ENCODE results near the gene CEP63. TPM values are rescaled to one million over a fixed set of nuclear protein-coding genes. Genes with fewer than 3 reads are reported as not detected.

Gene CEP63
- total RNA-seq, 1 donor from 2014 or later = 16.8 TPM

DNA sequence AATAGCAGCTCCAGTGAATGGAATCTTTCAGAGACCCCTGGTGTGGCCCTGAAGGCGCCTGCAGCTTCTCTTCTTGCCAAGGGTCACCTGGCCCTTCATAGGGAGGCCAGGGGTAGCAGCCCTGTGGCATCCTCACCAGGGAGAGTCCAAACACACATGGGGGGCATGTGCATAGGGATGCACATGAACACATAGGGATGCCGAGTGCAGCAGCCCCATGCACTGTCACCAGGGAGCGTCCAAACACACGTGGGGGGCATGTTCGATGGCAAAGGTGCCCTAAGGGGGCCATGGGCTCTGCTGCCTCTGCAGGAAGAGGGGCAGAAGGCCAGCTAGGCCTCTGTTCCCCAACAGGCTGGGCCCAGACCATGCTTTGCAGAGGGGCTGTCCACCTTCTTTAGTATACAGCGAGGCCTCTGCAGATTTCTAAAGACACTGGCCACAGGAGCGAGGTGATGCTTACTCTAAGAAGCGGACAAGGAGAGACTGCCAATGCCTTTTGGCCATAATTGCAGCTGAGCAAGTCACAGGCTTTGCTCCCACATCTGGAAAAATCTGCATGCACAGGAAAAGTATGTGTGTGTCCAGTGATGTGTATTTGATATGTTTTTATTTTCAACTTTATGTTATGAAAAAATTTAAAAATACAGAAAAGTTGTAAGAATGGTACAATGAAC, 21.0 kb upstream of the CEP63 start:
- H3K4me3 Mint-ChIP-seq (ENCODE audit: unreplicated experiment) = no peak overlapping the region
- no peak overlapping the region for H3K27ac Mint-ChIP-seq (ENCODE audit: unreplicated experiment)
- DNase-seq (ENCODE audit: low spot score) = no peak
- peaks cover 31% of the 10 kb centered on the region for H3K4me1 Mint-ChIP-seq (ENCODE audit: unreplicated experiment)
- TF ChIP-seq, protein P1, sequence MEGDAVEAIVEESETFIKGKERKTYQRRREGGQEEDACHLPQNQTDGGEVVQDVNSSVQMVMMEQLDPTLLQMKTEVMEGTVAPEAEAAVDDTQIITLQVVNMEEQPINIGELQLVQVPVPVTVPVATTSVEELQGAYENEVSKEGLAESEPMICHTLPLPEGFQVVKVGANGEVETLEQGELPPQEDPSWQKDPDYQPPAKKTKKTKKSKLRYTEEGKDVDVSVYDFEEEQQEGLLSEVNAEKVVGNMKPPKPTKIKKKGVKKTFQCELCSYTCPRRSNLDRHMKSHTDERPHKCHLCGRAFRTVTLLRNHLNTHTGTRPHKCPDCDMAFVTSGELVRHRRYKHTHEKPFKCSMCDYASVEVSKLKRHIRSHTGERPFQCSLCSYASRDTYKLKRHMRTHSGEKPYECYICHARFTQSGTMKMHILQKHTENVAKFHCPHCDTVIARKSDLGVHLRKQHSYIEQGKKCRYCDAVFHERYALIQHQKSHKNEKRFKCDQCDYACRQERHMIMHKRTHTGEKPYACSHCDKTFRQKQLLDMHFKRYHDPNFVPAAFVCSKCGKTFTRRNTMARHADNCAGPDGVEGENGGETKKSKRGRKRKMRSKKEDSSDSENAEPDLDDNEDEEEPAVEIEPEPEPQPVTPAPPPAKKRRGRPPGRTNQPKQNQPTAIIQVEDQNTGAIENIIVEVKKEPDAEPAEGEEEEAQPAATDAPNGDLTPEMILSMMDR (IDR thresholded peaks at IDR 0.05; ENCODE audit: unreplicated experiment) = no peak
- H3K9me3 Mint-ChIP-seq (ENCODE audit: unreplicated experiment) = no peaks in the 10 kb centered on the region
- no peaks in the 10 kb centered on the region for H3K36me3 Mint-ChIP-seq (ENCODE audit: low read depth, unreplicated experiment)
- H3K27me3 Mint-ChIP-seq (ENCODE audit: unreplicated experiment) = peaks cover 1% of the 10 kb centered on the region

DNA sequence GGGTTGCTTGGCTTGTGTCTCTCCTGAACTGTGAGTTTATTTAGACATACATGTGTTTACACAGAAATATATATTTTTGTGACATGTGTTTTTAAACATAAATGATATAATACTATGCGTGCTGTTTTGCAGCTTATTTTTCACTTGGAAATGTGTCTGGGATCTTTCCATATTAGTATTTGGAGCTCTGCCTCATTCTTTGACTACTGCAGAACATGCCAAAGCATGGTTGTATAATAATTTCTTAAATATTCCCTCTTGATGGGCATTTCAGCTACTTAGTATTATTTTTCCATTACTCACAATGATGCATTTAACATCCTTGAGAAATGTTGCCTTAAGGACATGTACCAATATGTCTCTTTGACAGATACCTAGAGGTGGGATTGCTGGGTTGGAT, 19.5 kb upstream of the CEP63 start:
- Mint-ChIP-seq H3K36me3 (ENCODE audit: low read depth, unreplicated experiment) (no peaks in the 10 kb centered on the region), H3K27me3 (ENCODE audit: unreplicated experiment) (peaks cover 1% of the 10 kb centered on the region), H3K9me3 (ENCODE audit: unreplicated experiment) (no peaks in the 10 kb centered on the region), H3K4me1 (ENCODE audit: unreplicated experiment) (peaks cover 28% of the 10 kb centered on the region), H3K27ac (ENCODE audit: unreplicated experiment) (no peak overlapping the region), H3K4me3 (ENCODE audit: unreplicated experiment) (no peak overlapping the region)
- DNase-seq (ENCODE audit: low spot score) = no peak
- TF ChIP-seq, protein P1 (IDR thresholded peaks at IDR 0.05; ENCODE audit: unreplicated experiment) = no peak

DNA sequence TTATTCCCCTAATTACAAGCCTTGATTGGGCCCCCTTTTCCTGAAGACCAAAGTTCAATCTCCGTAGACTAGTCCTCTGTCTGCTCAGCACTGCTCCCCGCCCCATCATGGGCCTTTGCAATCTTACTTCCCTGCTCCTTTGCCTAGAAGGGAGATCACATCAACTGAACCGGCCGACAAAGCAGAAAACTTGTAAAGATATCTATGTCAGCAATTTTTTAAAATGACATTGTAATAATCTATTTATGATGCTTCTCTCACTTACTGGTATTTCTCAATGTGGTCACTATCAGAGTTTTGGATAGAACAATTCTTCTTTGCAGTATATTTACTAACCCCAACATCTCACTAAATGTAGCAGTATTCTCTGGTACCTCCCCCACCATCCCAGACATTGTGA, 17.3 kb upstream of the CEP63 start:
- TF ChIP-seq, protein P1 (IDR thresholded peaks at IDR 0.05; ENCODE audit: unreplicated experiment) = no peak
- Mint-ChIP-seq H3K27me3 (ENCODE audit: unreplicated experiment) (peaks cover 1% of the 10 kb centered on the region), H3K4me1 (ENCODE audit: unreplicated experiment) (peaks cover 15% of the 10 kb centered on the region), H3K9me3 (ENCODE audit: unreplicated experiment) (no peaks in the 10 kb centered on the region), H3K27ac (ENCODE audit: unreplicated experiment) (no peak overlapping the region), H3K4me3 (ENCODE audit: unreplicated experiment) (no peak overlapping the region), H3K36me3 (ENCODE audit: low read depth, unreplicated experiment) (no peaks in the 10 kb centered on the region)
- no peak for DNase-seq (ENCODE audit: low spot score)

DNA sequence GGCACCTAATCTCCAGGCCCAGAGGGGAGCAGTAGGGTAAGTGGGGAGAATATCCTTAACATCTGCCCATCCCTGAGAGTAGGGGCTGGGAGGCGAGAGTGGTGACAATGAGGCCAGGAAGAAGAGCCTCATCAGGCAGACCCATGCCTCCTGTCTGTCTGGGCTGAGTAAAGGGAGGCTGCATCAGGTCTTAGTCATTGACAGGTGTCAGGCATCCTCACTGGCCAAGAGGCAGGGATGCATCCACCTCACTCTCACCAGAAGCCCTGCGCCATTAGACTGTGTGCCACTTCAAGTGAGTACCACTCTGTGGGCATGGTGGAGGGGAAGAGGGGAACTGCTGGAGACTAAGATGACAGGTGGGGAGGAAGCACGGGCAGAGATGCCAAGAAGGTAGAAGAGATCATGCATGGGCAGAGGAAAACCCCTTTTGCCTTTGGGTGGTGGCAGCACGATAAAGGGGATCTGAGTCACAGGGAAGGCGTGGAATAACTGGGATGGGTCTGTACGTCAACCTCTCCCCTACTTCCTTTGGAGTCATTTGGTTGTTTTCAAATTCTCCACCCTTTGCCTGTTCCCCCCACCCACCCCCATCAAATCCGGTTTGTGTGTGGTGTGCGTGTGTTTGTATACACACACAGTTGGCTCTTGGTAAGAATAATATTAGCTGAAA, 14.2 kb upstream of the CEP63 start:
- no peaks in the 10 kb centered on the region for H3K9me3 Mint-ChIP-seq (ENCODE audit: unreplicated experiment)
- DNase-seq (ENCODE audit: low spot score) = no peak
- no peak overlapping the region for H3K27ac Mint-ChIP-seq (ENCODE audit: unreplicated experiment)
- peaks cover 4% of the 10 kb centered on the region for H3K27me3 Mint-ChIP-seq (ENCODE audit: unreplicated experiment)
- H3K36me3 Mint-ChIP-seq (ENCODE audit: low read depth, unreplicated experiment) = peaks cover 3% of the 10 kb centered on the region
- H3K4me1 Mint-ChIP-seq (ENCODE audit: unreplicated experiment) = peaks cover 3% of the 10 kb centered on the region
- TF ChIP-seq, protein P1 (IDR thresholded peaks at IDR 0.05; ENCODE audit: unreplicated experiment) = no peak
- no peak overlapping the region for H3K4me3 Mint-ChIP-seq (ENCODE audit: unreplicated experiment)

DNA sequence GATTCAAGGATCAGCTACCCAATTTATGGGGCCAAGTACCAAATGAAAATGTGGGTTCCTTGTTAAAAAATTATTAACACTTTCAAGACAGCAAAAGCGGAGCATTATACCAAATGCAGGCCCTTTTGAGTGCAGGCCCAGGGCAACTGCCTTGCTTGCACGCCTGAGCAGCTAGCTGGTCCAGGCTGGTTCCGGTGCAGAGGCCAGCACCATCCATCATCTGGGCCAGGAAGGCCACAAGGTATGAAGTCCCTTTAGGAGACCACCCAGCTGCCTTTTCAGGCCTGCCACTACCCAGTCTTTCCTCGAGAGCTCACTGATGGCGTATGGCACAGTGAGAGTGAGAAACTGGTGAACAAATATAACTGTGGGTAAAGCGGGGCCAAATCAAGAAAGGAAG, 13.0 kb upstream of the CEP63 start:
- H3K9me3 Mint-ChIP-seq (ENCODE audit: unreplicated experiment) = no peaks in the 10 kb centered on the region
- H3K4me3 Mint-ChIP-seq (ENCODE audit: unreplicated experiment) = no peak overlapping the region
- no peak for DNase-seq (ENCODE audit: low spot score)
- peaks cover 10% of the 10 kb centered on the region for H3K36me3 Mint-ChIP-seq (ENCODE audit: low read depth, unreplicated experiment)
- no peaks in the 10 kb centered on the region for H3K4me1 Mint-ChIP-seq (ENCODE audit: unreplicated experiment)
- peaks cover 2% of the 10 kb centered on the region for H3K27me3 Mint-ChIP-seq (ENCODE audit: unreplicated experiment)
- no peak overlapping the region for H3K27ac Mint-ChIP-seq (ENCODE audit: unreplicated experiment)
- TF ChIP-seq, protein P1 (IDR thresholded peaks at IDR 0.05; ENCODE audit: unreplicated experiment) = no peak
